Liver (tissue), 9 donors: Measurements from ENCODE around the gene ZNF429. TPM values are rescaled to one million over a fixed set of nuclear protein-coding genes. Genes with fewer than 3 reads are reported as not detected.

ENCODE experiments used
- DNase-seq: peaks from one replicate; pipeline ENCODE4 v3.0.0-alpha.2; 2017; ENCODE audit warnings: low spot score
- H3K27ac ChIP-seq, 2 donors: one replicate each; pipeline ENCODE4 v1.7.0; 2013; ENCODE audit warnings: inconsistent platforms in 2 of 2, low read length in 2 of 2, control low read depth in 1 of 2, low read depth in 1 of 2, mild to moderate bottlenecking in 1 of 2
- H3K27me3 ChIP-seq, 4 donors: one replicate each; pipeline versions ENCODE4 v1.6.1 to v1.7.0; 2013; ENCODE audit warnings: low read length in 3 of 4, inconsistent platforms in 1 of 4, mild to moderate bottlenecking in 1 of 4, moderate library complexity in 1 of 4; ENCODE audit not compliant: control insufficient read depth in 4 of 4, insufficient read depth in 4 of 4
- H3K36me3 ChIP-seq, 4 donors: one replicate each; pipeline versions ENCODE4 v1.6.1 to v1.7.0; 2013; ENCODE audit warnings: low read length in 3 of 4, mild to moderate bottlenecking in 3 of 4, low read depth in 1 of 4, moderate library complexity in 1 of 4; ENCODE audit not compliant: control insufficient read depth in 4 of 4, insufficient read depth in 3 of 4
- H3K4me1 ChIP-seq, 4 donors: one replicate each; pipeline versions ENCODE4 v1.6.1 to v1.7.0; 2013; ENCODE audit warnings: low read length in 3 of 4, mild to moderate bottlenecking in 3 of 4, moderate library complexity in 1 of 4; ENCODE audit not compliant: control insufficient read depth in 4 of 4, insufficient read depth in 4 of 4
- H3K4me3 ChIP-seq, 3 donors: one replicate each; pipeline versions ENCODE4 v1.6.1 to v1.7.0; 2013; ENCODE audit warnings: low read length in 3 of 3, control low read depth in 1 of 3, low read depth in 1 of 3, mild to moderate bottlenecking in 1 of 3
- H3K9ac ChIP-seq, 2 donors: one replicate each; pipeline ENCODE4 v1.7.0; 2013; ENCODE audit warnings: low read length in 2 of 2, mild to moderate bottlenecking in 2 of 2, moderate library complexity in 2 of 2, control low read depth in 1 of 2, low read depth in 1 of 2
- H3K9me3 ChIP-seq, 4 donors: one replicate each; pipeline versions ENCODE4 v1.6.1 to v1.7.0; 2013; ENCODE audit warnings: low read length in 3 of 4; ENCODE audit not compliant: control insufficient read depth in 4 of 4
- EGR1 ChIP-seq, 2 donors: IDR thresholded peaks; 2 replicates each; pipeline ENCODE4 v1.6.1; 2016 to 2018; ENCODE audit warnings: antibody characterized with exemption in 2 of 2, low read depth in 2 of 2
- FOXA1 ChIP-seq: IDR thresholded peaks from 2 replicates; pipeline ENCODE4 v1.6.1; 2016; ENCODE audit warnings: antibody characterized with exemption
- FOXA2 ChIP-seq: IDR thresholded peaks from 2 replicates; pipeline ENCODE4 v1.6.1; 2016; ENCODE audit warnings: antibody characterized with exemption
- GABPA ChIP-seq, 2 donors: IDR thresholded peaks in 1 of 2; conservative IDR thresholded peaks in 1 of 2; 2 replicates each; pipeline ENCODE4 v1.6.1; 2016; ENCODE audit warnings: antibody characterized with exemption in 2 of 2, mild to moderate bottlenecking in 1 of 2, moderate library complexity in 1 of 2
- HNF4A ChIP-seq, 2 donors: conservative IDR thresholded peaks; 2 replicates each; pipeline ENCODE4 v1.6.1; 2016; ENCODE audit warnings: antibody characterized with exemption in 2 of 2, mild to moderate bottlenecking in 2 of 2
- HNF4G ChIP-seq: IDR thresholded peaks from 2 replicates; pipeline ENCODE4 v1.6.1; 2016; ENCODE audit warnings: antibody characterized with exemption
- JUND ChIP-seq, 2 donors: IDR thresholded peaks; 2 replicates each; pipeline ENCODE4 v1.6.1; 2016; ENCODE audit warnings: antibody characterized with exemption in 2 of 2
- NR2F2 ChIP-seq: IDR thresholded peaks from 2 replicates; pipeline ENCODE4 v1.6.1; 2016; ENCODE audit warnings: antibody characterized with exemption
- RAD21 ChIP-seq, 2 donors: IDR thresholded peaks; 2 replicates each; pipeline ENCODE4 v1.6.1; 2016; ENCODE audit warnings: antibody characterized with exemption in 2 of 2, mild to moderate bottlenecking in 2 of 2
- RXRA ChIP-seq, 2 donors: IDR thresholded peaks; 2 replicates each; pipeline ENCODE4 v1.6.1; 2017 to 2018; ENCODE audit warnings: antibody characterized with exemption in 2 of 2, mild to moderate bottlenecking in 1 of 2
- SP1 ChIP-seq: IDR thresholded peaks from 2 replicates; pipeline ENCODE4 v1.6.1; 2018; ENCODE audit warnings: antibody characterized with exemption, mild to moderate bottlenecking
- TAF1 ChIP-seq: conservative IDR thresholded peaks from 2 replicates; pipeline ENCODE4 v1.6.1; 2016; ENCODE audit warnings: antibody characterized with exemption, mild to moderate bottlenecking
- YY1 ChIP-seq: IDR thresholded peaks from 2 replicates; pipeline ENCODE4 v1.6.1; 2016; ENCODE audit warnings: antibody characterized with exemption, mild to moderate bottlenecking
- polyA plus RNA-seq, 2 donors: library from polyadenylated mRNA; stranded (reverse) in 1 of 2; unstranded in 1 of 2; fragments of 200-250 nt in 1 of 2; fragments of >200 nt in 1 of 2; fragmentation: Nextera tagmentation in 1 of 2; extraction: Ambion mirVana in 1 of 2; gene quantifications; one replicate each; pipeline versions ENCODE4 v1.2.1 to v1.2.3, GENCODE V29; 2013 to 2015
- total RNA-seq, 2 donors: library from RNA; depleted of rRNA; stranded (reverse); fragments of >200 nt; gene quantifications; one replicate each; pipeline ENCODE4 v1.2.3, GENCODE V29; 2014
- TF ChIP-seq, protein P1 (sequence below): fragments of 150-350 bp; IDR thresholded peaks from 2 replicates; pipeline ENCODE4 v1.5.1; 2017; ENCODE audit warnings: improper control_type of control experiment, low read depth, low read length; ENCODE audit not compliant: missing input control
- TF ChIP-seq, protein P2 (sequence below): IDR thresholded peaks from 2 replicates; pipeline ENCODE4 v1.6.1; 2016; ENCODE audit warnings: antibody characterized with exemption, mild to moderate bottlenecking
- TF ChIP-seq, protein P3 (sequence below): IDR thresholded peaks from 2 replicates; pipeline ENCODE4 v1.6.1; 2016; ENCODE audit warnings: antibody characterized with exemption
- TF ChIP-seq, protein P4 (sequence below): IDR thresholded peaks from 2 replicates; pipeline ENCODE4 v1.6.1; 2016; ENCODE audit warnings: antibody characterized with exemption
- TF ChIP-seq, protein P5 (sequence below): IDR thresholded peaks from 2 replicates; pipeline ENCODE4 v1.6.1; 2016; ENCODE audit warnings: antibody characterized with exemption
- donor health status: healthy.
- donor health status: healthy.
- donor health status: healthy.
- donor health status: healthy.
- donor health status: healthy.

The ZNF429 gene
- total and polyA plus RNA-seq, 4 donors: 4.0 to 10.1 (median 8.4) TPM

DNA sequence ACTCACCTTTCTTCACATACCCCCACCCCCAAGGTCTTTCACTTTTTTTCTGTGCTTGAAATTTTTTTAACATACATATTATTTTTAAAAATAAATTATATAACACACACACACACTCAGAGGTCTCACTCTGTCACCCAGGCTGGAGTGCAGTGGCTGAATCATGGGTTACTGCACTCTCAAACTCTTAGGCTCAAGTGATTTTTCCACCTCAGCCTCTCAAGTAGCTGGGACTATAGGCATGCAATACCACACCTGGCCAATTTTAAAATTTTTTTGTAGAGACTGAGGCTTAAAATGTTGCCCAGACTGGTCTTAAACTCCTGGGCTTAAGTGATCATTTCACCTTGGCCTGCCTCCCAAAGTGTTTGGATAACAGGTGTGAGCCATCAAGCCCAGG is 32.9 kb upstream of the ZNF429 start:
- Histone ChIP-seq H3K27me3 (no peaks in the 10 kb centered on the region), H3K4me3 (no peak overlapping the region), H3K4me1 (peaks cover 0 to 2% (median 0%) of the 10 kb centered on the region in 4 donors), H3K36me3 (no peaks in the 10 kb centered on the region), H3K9me3 (peaks cover 4 to 17% (median 9%) of the 10 kb centered on the region in 4 donors), H3K9ac (no peak overlapping the region), H3K27ac (no peak overlapping the region)
- DNase-seq: no peak
- TF ChIP-seq GABPA (IDR thresholded peaks at IDR 0.05 in 1 of 2, conservative IDR thresholded peaks at IDR 0.05 in 1 of 2) (no peak), YY1 (no peak), HNF4G (no peak), JUND (IDR thresholded peaks at IDR 0.05) (no peak), RAD21 (IDR thresholded peaks at IDR 0.05) (no peak), FOXA1 (no peak), EGR1 (IDR thresholded peaks at IDR 0.05; ENCODE audit: low read depth in 2 of 2) (no peak), SP1 (no peak), FOXA2 (no peak), NR2F2 (no peak), RXRA (IDR thresholded peaks at IDR 0.05) (no peak), TAF1 (no peak), HNF4A (conservative IDR thresholded peaks at IDR 0.05) (no peak)
- TF ChIP-seq, protein P1, sequence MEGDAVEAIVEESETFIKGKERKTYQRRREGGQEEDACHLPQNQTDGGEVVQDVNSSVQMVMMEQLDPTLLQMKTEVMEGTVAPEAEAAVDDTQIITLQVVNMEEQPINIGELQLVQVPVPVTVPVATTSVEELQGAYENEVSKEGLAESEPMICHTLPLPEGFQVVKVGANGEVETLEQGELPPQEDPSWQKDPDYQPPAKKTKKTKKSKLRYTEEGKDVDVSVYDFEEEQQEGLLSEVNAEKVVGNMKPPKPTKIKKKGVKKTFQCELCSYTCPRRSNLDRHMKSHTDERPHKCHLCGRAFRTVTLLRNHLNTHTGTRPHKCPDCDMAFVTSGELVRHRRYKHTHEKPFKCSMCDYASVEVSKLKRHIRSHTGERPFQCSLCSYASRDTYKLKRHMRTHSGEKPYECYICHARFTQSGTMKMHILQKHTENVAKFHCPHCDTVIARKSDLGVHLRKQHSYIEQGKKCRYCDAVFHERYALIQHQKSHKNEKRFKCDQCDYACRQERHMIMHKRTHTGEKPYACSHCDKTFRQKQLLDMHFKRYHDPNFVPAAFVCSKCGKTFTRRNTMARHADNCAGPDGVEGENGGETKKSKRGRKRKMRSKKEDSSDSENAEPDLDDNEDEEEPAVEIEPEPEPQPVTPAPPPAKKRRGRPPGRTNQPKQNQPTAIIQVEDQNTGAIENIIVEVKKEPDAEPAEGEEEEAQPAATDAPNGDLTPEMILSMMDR: no peak
- TF ChIP-seq, protein P2, sequence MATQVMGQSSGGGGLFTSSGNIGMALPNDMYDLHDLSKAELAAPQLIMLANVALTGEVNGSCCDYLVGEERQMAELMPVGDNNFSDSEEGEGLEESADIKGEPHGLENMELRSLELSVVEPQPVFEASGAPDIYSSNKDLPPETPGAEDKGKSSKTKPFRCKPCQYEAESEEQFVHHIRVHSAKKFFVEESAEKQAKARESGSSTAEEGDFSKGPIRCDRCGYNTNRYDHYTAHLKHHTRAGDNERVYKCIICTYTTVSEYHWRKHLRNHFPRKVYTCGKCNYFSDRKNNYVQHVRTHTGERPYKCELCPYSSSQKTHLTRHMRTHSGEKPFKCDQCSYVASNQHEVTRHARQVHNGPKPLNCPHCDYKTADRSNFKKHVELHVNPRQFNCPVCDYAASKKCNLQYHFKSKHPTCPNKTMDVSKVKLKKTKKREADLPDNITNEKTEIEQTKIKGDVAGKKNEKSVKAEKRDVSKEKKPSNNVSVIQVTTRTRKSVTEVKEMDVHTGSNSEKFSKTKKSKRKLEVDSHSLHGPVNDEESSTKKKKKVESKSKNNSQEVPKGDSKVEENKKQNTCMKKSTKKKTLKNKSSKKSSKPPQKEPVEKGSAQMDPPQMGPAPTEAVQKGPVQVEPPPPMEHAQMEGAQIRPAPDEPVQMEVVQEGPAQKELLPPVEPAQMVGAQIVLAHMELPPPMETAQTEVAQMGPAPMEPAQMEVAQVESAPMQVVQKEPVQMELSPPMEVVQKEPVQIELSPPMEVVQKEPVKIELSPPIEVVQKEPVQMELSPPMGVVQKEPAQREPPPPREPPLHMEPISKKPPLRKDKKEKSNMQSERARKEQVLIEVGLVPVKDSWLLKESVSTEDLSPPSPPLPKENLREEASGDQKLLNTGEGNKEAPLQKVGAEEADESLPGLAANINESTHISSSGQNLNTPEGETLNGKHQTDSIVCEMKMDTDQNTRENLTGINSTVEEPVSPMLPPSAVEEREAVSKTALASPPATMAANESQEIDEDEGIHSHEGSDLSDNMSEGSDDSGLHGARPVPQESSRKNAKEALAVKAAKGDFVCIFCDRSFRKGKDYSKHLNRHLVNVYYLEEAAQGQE: no peak
- TF ChIP-seq, protein P3, sequence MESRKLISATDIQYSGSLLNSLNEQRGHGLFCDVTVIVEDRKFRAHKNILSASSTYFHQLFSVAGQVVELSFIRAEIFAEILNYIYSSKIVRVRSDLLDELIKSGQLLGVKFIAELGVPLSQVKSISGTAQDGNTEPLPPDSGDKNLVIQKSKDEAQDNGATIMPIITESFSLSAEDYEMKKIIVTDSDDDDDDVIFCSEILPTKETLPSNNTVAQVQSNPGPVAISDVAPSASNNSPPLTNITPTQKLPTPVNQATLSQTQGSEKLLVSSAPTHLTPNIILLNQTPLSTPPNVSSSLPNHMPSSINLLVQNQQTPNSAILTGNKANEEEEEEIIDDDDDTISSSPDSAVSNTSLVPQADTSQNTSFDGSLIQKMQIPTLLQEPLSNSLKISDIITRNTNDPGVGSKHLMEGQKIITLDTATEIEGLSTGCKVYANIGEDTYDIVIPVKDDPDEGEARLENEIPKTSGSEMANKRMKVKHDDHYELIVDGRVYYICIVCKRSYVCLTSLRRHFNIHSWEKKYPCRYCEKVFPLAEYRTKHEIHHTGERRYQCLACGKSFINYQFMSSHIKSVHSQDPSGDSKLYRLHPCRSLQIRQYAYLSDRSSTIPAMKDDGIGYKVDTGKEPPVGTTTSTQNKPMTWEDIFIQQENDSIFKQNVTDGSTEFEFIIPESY: no peak
- TF ChIP-seq, protein P4, sequence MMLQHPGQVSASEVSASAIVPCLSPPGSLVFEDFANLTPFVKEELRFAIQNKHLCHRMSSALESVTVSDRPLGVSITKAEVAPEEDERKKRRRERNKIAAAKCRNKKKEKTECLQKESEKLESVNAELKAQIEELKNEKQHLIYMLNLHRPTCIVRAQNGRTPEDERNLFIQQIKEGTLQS: no peak
- TF ChIP-seq, protein P5, sequence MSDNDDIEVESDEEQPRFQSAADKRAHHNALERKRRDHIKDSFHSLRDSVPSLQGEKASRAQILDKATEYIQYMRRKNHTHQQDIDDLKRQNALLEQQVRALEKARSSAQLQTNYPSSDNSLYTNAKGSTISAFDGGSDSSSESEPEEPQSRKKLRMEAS: no peak
